ENCODE results near the gene PLEKHA6.

GRCh38 chr1:204396015-204396583, 36.4 kb upstream of the PLEKHA6 start:
- no peak for TF ChIP-seq CTCF (conservative IDR thresholded peaks at IDR 0.05; ENCODE audit: low read depth, low read length)
- TF ChIP-seq NFE2L2 (IDR thresholded peaks at IDR 0.05; ENCODE audit: low read depth, low read length) = no peak

All from IMR-90 (cell line).